ENCODE results near the gene CPPED1. TPM values are rescaled to one million over a fixed set of nuclear protein-coding genes. Genes with fewer than 3 reads are reported as not detected.

CPPED1 gene
- 100 to 1,000 TPM in 1 of 5 donors, 10 to 100 TPM in 4; 11.3 to 178 (median 19.7) TPM for total RNA-seq
- polyA plus RNA-seq, result 10 to 100 TPM in 1 of 3 donors, 1 to 10 TPM in 2; 8.0 to 11.8 (median 9.0) TPM
- long read RNA-seq, donor 1, full-length matches to known transcripts, result 3 of 3 reads
- long read RNA-seq, donor 1, partial matches to known transcripts, result 0 of 3 reads
- long read RNA-seq, donor 1, other reads (novel, unspliced or antisense), result 0 of 3 reads
- long read RNA-seq, donor 2, full-length matches to known transcripts, result 6 of 6 reads
- long read RNA-seq, donor 2, partial matches to known transcripts, result 0 of 6 reads
- long read RNA-seq, donor 2, other reads (novel, unspliced or antisense), result 0 of 6 reads
- long read RNA-seq, donor 3, full-length matches to known transcripts, result 2 of 2 reads
- long read RNA-seq, donor 3, partial matches to known transcripts, result 0 of 2 reads
- long read RNA-seq, donor 3, other reads (novel, unspliced or antisense), result 0 of 2 reads
- long read RNA-seq, donor 4, result 0 reads
- long read RNA-seq, donor 5, full-length matches to known transcripts, result 1 of 1 reads
- long read RNA-seq, donor 5, partial matches to known transcripts, result 0 of 1 reads
- long read RNA-seq, donor 5, other reads (novel, unspliced or antisense), result 0 of 1 reads
- long read RNA-seq, donor 6, full-length matches to known transcripts, result 4 of 4 reads
- long read RNA-seq, donor 6, partial matches to known transcripts, result 0 of 4 reads
- long read RNA-seq, donor 6, other reads (novel, unspliced or antisense), result 0 of 4 reads
- long read RNA-seq, donor 7, full-length matches to known transcripts, result 4 of 4 reads
- long read RNA-seq, donor 7, partial matches to known transcripts, result 0 of 4 reads
- long read RNA-seq, donor 7, other reads (novel, unspliced or antisense), result 0 of 4 reads
- long read RNA-seq, donor 8, full-length matches to known transcripts, result 3 of 3 reads
- long read RNA-seq, donor 8, partial matches to known transcripts, result 0 of 3 reads
- long read RNA-seq, donor 8, other reads (novel, unspliced or antisense), result 0 of 3 reads
- long read RNA-seq, donor 9, full-length matches to known transcripts, result 2 of 2 reads
- long read RNA-seq, donor 9, partial matches to known transcripts, result 0 of 2 reads
- long read RNA-seq, donor 9, other reads (novel, unspliced or antisense), result 0 of 2 reads
- long read RNA-seq, donor 10, full-length matches to known transcripts, result 4 of 4 reads
- long read RNA-seq, donor 10, partial matches to known transcripts, result 0 of 4 reads
- long read RNA-seq, donor 10, other reads (novel, unspliced or antisense), result 0 of 4 reads

DNA sequence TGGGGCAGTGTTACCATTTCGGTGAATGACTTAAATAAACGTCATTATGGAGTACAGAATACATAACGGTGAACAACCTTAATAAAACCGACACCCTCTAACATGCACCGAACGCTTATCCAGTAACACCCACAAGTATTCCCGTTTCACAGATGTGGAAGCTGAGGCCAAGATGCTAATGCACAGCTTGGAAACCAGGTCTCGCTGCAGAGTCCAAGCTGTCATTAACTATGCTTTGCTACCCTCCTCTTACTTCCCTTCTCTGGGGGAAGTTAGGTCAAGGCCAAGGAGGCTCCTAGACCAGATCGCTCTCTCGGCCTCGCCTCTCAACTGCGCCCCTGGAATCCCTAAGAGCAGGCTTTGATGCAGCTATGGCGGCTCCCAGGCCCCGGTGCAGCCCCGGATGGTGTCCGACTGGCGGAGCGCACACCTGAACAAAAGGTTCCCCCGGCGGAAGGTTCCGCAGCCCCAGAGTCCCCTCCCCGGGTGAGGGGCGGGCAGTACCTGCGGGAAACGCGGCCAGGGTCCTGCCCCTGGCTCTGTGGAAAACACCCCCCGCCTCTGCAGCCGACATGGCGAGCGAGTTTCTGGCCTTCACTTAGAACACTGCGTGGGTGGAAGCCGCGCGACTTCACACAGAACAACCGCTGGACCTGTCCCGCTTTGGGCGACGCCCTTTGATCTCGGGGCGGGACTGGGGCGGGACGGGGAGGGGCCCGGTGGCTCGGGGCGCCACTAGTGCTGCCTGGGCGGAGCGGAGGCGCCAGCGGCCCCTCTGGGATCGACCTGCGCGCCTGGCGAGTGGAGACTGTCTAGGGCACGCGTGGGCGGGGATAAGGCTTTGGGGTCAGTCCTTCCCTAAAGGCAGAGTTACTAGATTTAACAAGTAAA is at the start of gene CPPED1:
TSS of gene CPPED1 (minus strand) at position 685 of the 891 bp plus-strand sequence. CDS start at position 574, 111 bp downstream.
- H3K9me3 ChIP-seq, result no peaks in the 10 kb centered on the region
- H3K27ac ChIP-seq, result peak within 1 kb of the TSS; percentile 81 to 95 (median 91)
- TF ChIP-seq POLR2A (IDR thresholded peaks at IDR 0.05), result no peak
- peak; percentile 28 to 67 (median 66) for TF ChIP-seq POLR2AphosphoS5 (IDR thresholded peaks at IDR 0.05)
- TF ChIP-seq EP300 (IDR thresholded peaks at IDR 0.05), result no peak
- no peak for TF ChIP-seq CTCF (IDR thresholded peaks at IDR 0.05)
- no peaks in the 10 kb centered on the region for H3K27me3 ChIP-seq
- DNase-seq, result peak; percentile 92 to 96
- peak within 1 kb of the TSS; percentile 61 to 72 (median 66) for H3K4me3 ChIP-seq
- H3K4me1 ChIP-seq, result peaks cover 10 to 48% (median 38%) of the 10 kb centered on the region in 4 donors
- WGBS, 5 donors, result 3 to 10% (median 4%) methylated on average over 30 to 56 of the region's 56 CpGs
- no peaks in the 10 kb centered on the region for H3K36me3 ChIP-seq
- intact Hi-C loops (cut with DNase I; ENCODE audit: low total_unique reads), result no loop called here

GRCh38 chr16:12850186-12850585 is 46.5 kb upstream of the CPPED1 start:
- DNase-seq, result no peak
- no peaks in the 10 kb centered on the region for H3K9me3 ChIP-seq
- intact Hi-C loops (cut with DNase I; ENCODE audit: low total_unique reads), result no loop called here
- no peaks in the 10 kb centered on the region for H3K4me1 ChIP-seq
- peaks cover 0 to 4% (median 0%) of the 10 kb centered on the region in 3 donors for H3K27me3 ChIP-seq
- TF ChIP-seq CTCF (IDR thresholded peaks at IDR 0.05) (no peak), EP300 (IDR thresholded peaks at IDR 0.05) (no peak), POLR2AphosphoS5 (IDR thresholded peaks at IDR 0.05) (no peak), POLR2A (IDR thresholded peaks at IDR 0.05) (no peak)
- H3K36me3 ChIP-seq, result no peaks in the 10 kb centered on the region
- 38 to 99% (median 88%) methylated on average over 2 of the region's 2 CpGs for WGBS, 5 donors
- no peak overlapping the region for H3K4me3 ChIP-seq
- H3K27ac ChIP-seq, result no peak overlapping the region

- Histone ChIP-seq H3K36me3 (no peaks in the 10 kb centered on the region), H3K4me1 (no peaks in the 10 kb centered on the region), H3K4me3 (no peak overlapping the region), H3K27me3 (peaks cover 0 to 4% (median 0%) of the 10 kb centered on the region in 3 donors), H3K27ac (no peak overlapping the region), H3K9me3 (no peaks in the 10 kb centered on the region)
- TF ChIP-seq POLR2AphosphoS5 (IDR thresholded peaks at IDR 0.05), result no peak
- no peak for TF ChIP-seq POLR2A (IDR thresholded peaks at IDR 0.05)
- TF ChIP-seq CTCF (IDR thresholded peaks at IDR 0.05), result no peak
- no peak for TF ChIP-seq EP300 (IDR thresholded peaks at IDR 0.05)
- no peak for DNase-seq
- intact Hi-C loops (cut with DNase I; ENCODE audit: low total_unique reads), result no loop called here
- WGBS, 5 donors, result 87 to 100% (median 95%) methylated on average over 1 of the region's 1 CpG
Observed at GRCh38 chr16:12846592-12846991, 42.9 kb upstream of the CPPED1 start.

Measured in stomach (tissue), 19 donors.